Hindlimb muscle (tissue), 1 donor: ENCODE data around the gene FBXO15. TPM values are rescaled to one million over a fixed set of nuclear protein-coding genes. Genes with fewer than 3 reads are reported as not detected.

Source experiments
- DNase-seq: peaks from one replicate; pipeline ENCODE4 v3.0.0-alpha.2; 2013
- polyA plus RNA-seq: library from polyadenylated mRNA; unstranded; fragments of 120-200 nt; gene quantifications from one replicate; pipeline ENCODE4 v1.2.1, GENCODE V29; 2013; ENCODE audit not compliant: insufficient read length

FBXO15 gene
- polyA plus RNA-seq, 1 donor, result 0.57 TPM

DNA sequence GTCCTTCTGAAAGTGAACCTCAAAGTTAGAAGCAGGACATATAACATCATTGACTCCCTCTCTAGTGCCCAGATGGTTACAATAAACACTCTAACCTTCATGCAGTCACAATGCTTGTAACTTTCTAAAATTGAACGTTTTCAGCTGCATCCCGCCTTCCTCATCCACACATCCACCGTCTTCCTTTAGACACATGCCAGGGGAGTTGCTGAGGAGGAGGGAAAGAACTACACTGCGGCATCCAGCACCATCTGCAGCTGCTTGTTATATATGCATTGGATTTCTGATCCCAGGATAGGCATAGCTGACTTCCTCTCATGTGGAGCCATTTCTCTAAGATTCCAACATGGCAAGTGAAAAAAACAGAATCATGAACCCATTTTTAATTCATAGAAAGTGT lies 96.8 kb downstream of the FBXO15 start:
- no peak for DNase-seq

DNA sequence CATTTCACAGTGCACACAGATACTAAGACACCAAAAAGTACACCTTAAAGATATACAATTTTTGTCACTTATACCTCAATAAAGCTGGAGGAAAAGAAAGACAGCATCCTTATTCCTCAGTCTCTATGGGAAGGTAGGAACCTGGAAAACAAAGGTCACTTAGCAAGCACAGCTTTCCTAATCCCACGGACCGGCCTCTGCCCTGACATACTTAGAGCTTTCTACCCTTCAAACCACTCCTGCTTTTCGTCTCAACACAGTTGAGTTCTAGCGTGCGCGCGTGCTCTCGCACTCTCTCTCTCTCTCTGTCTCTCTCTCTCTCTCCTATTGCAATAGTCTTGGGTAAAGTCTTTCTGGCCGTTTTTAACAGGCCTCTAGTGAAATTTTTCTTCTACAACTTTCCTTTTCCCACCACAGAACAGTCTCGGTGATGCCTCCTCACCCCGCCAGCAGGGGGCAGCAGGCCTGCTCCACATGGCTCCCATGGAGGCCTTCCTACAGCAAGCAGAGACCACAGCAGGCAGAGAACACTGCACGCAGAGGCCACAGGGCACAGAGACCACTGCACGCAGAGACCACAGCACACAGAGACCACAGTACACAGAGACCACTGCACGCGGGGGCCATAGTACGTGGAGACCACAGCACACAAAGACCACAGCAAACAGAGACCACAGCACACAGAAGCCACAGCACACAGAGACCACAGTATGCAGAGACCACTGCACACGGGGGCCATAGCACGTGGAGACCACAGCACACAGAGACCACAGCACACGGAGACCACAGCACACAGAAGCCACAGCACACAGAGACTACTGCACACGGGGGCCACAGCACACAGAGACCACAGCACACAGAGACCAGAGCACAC lies 106.9 kb downstream of the FBXO15 start:
- DNase-seq, result no peak

DNA sequence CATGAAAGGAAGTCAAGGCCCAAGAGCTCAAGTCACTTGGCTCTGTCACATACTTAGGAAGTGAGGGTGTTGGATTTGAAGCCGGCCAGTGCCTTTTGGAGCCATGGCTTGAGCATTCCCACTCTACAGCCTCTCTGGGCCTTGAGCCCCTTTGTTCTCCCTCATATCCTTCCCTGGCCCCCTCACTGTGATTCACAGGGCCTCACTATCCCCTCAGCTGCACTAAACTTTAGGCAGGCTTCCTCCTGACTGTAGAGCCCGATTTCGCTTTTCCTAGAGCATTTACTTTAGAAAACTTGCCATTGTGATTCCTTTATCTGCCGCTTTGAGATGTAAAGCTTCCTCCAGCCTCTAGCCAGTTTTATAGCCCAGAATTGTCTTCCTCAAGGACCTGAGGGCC lies 107.6 kb downstream of the FBXO15 start:
- DNase-seq, result no peak

DNA sequence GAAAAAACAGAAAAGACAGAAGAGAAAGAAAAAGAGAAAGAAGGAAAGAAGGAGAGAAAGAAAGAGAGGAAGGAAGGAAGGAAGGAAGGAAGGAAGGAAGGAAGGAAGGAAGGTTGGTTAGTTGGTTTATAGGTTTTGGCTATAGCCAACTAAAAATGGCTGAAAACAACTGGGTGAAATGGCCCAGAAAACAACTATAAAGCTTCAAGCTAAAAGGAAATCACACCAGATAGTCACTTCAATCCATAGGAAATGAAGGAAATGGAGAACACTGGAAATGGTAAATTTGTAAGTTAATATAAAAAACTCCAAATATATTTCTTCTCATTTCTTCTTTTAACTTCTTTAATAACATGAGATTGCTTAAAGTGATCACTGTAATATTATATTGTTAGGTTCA lies 118.5 kb downstream of the FBXO15 start:
- DNase-seq, result no peak

Other genes with a start within 250 kb of the FBXO15 start
- 41.6 TPM for gene TIMM21, start 689 bp upstream of the FBXO15 start, polyA plus RNA-seq
- 34.5 TPM for gene CYB5A, start 144.1 kb upstream of the FBXO15 start, polyA plus RNA-seq
- gene C18orf63, start 168.0 kb upstream of the FBXO15 start, polyA plus RNA-seq, result not detected